ENCODE results near the gene FOXP1. TPM values are rescaled to one million over a fixed set of nuclear protein-coding genes. Genes with fewer than 3 reads are reported as not detected.

FOXP1 gene
- total RNA-seq, 1 donor from 2014 or later = 71.3 TPM

DNA sequence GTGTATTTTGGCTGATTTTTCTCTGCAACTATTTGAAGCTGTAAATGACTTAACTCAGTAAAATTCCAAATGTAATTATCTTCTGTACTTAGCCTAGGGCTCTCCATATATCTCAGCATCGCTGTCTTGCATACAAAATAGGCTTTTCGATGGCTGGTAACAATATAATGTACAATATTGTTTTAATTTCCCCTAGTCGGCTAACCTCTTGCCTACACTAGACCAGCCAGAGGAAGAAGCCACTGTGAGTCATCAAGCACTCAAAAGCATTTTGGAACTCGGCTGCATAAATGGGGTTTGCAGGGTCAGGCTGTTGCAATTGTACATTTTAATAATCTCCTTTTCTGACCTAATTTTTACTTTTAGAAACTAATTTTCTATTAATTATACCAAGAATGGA lies 583.8 kb downstream of the FOXP1 start:
- no peak for DNase-seq (ENCODE audit: low spot score)
- no peak overlapping the region for H3K27ac Mint-ChIP-seq (ENCODE audit: unreplicated experiment)
- TF ChIP-seq, protein P1, sequence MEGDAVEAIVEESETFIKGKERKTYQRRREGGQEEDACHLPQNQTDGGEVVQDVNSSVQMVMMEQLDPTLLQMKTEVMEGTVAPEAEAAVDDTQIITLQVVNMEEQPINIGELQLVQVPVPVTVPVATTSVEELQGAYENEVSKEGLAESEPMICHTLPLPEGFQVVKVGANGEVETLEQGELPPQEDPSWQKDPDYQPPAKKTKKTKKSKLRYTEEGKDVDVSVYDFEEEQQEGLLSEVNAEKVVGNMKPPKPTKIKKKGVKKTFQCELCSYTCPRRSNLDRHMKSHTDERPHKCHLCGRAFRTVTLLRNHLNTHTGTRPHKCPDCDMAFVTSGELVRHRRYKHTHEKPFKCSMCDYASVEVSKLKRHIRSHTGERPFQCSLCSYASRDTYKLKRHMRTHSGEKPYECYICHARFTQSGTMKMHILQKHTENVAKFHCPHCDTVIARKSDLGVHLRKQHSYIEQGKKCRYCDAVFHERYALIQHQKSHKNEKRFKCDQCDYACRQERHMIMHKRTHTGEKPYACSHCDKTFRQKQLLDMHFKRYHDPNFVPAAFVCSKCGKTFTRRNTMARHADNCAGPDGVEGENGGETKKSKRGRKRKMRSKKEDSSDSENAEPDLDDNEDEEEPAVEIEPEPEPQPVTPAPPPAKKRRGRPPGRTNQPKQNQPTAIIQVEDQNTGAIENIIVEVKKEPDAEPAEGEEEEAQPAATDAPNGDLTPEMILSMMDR (IDR thresholded peaks at IDR 0.05; ENCODE audit: unreplicated experiment) = no peak
- peaks cover 7% of the 10 kb centered on the region for H3K36me3 Mint-ChIP-seq (ENCODE audit: low read depth, unreplicated experiment)
- H3K27me3 Mint-ChIP-seq (ENCODE audit: unreplicated experiment) = no peaks in the 10 kb centered on the region
- no peaks in the 10 kb centered on the region for H3K9me3 Mint-ChIP-seq (ENCODE audit: unreplicated experiment)
- no peaks in the 10 kb centered on the region for H3K4me1 Mint-ChIP-seq (ENCODE audit: unreplicated experiment)
- H3K4me3 Mint-ChIP-seq (ENCODE audit: unreplicated experiment) = no peak overlapping the region

DNA sequence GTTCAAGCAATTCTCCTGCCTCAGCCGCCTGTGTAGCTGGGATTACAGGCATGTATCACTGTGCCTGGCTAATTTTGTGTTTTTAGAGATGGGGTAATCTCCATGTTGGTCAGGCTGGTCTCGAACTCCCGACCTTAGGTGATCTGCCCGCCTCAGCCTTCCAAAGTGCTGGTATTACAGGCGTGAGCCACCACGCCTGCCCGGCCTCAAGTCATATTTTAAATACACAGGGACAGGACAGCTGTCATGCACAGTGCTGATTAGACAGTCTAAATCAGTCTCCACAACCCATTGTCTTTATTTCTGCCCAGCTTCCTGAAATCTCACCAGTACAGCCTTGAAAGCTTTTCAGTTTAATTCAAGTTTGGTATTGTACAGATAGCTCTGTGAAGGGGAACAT lies 587.4 kb downstream of the FOXP1 start:
- H3K9me3 Mint-ChIP-seq (ENCODE audit: unreplicated experiment) = no peaks in the 10 kb centered on the region

DNA sequence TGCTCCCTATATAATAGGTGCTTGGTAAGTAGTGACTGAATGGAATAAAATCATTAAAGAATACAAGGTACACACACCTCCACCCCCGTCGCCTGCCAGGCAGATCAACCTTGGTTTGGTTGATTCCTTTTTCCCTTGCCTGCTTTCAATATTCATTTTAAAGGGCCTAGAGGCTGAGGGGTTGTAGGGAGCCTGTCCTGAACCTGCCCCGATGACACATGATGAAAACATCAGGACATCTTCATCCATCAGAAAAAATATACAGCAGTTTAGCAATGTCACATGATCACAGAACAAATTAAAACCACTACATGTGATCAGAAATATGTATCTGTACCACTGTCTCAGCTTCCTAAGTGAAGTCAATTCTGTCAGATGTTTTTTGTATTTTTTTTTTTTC lies 588.9 kb downstream of the FOXP1 start:
- Mint-ChIP-seq H3K27me3 (ENCODE audit: unreplicated experiment) (no peaks in the 10 kb centered on the region), H3K36me3 (ENCODE audit: low read depth, unreplicated experiment) (peaks cover 13% of the 10 kb centered on the region), H3K27ac (ENCODE audit: unreplicated experiment) (no peak overlapping the region), H3K9me3 (ENCODE audit: unreplicated experiment) (no peaks in the 10 kb centered on the region), H3K4me1 (ENCODE audit: unreplicated experiment) (peaks cover 3% of the 10 kb centered on the region), H3K4me3 (ENCODE audit: unreplicated experiment) (no peak overlapping the region)
- no peak for DNase-seq (ENCODE audit: low spot score)
- TF ChIP-seq, protein P1 (IDR thresholded peaks at IDR 0.05; ENCODE audit: unreplicated experiment) = no peak

More for the DNA sequence above, 587.4 kb downstream of the FOXP1 start:
- H3K27ac Mint-ChIP-seq (ENCODE audit: unreplicated experiment) = no peak overlapping the region
- TF ChIP-seq, protein P1 (IDR thresholded peaks at IDR 0.05; ENCODE audit: unreplicated experiment) = no peak
- peaks cover 13% of the 10 kb centered on the region for H3K36me3 Mint-ChIP-seq (ENCODE audit: low read depth, unreplicated experiment)
- no peak overlapping the region for H3K4me3 Mint-ChIP-seq (ENCODE audit: unreplicated experiment)
- no peaks in the 10 kb centered on the region for H3K27me3 Mint-ChIP-seq (ENCODE audit: unreplicated experiment)
- H3K4me1 Mint-ChIP-seq (ENCODE audit: unreplicated experiment) = no peaks in the 10 kb centered on the region
- no peak for DNase-seq (ENCODE audit: low spot score)

DNA sequence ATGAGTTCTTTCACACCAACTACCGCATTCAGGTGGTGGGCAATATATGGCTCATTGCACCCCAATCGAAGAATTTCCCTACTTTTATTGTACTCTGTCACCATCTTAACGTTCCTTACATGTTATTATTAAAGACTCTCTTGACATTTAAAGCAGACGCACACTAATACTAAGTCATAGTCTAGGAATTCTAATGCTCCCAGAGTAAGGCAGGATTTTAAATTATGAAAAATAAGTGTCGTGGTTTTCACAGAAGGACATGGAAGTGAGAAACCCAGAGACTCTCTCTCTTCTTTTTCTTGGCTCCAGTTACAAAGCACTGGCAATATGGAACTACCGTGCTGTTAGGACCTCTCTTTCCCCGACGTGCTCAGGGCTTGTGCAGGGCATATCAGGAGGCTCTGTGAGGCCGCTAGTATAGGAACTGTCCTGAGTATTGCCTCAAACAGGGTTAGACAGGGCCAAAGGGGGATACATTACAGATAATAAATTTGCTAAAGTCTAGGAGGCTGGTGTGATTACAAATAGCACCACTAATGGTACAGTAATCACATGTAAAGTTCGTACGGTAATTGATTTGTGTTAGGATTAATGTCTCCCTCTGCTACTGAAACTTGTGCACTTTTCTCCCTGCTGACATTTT lies 590.8 kb downstream of the FOXP1 start:
- TF ChIP-seq, protein P1 (IDR thresholded peaks at IDR 0.05; ENCODE audit: unreplicated experiment) = no peak
- H3K27ac Mint-ChIP-seq (ENCODE audit: unreplicated experiment) = no peak overlapping the region
- H3K9me3 Mint-ChIP-seq (ENCODE audit: unreplicated experiment) = no peaks in the 10 kb centered on the region
- no peak for DNase-seq (ENCODE audit: low spot score)
- H3K27me3 Mint-ChIP-seq (ENCODE audit: unreplicated experiment) = no peaks in the 10 kb centered on the region
- H3K36me3 Mint-ChIP-seq (ENCODE audit: low read depth, unreplicated experiment) = peaks cover 13% of the 10 kb centered on the region
- no peak overlapping the region for H3K4me3 Mint-ChIP-seq (ENCODE audit: unreplicated experiment)
- peaks cover 3% of the 10 kb centered on the region for H3K4me1 Mint-ChIP-seq (ENCODE audit: unreplicated experiment)

DNA sequence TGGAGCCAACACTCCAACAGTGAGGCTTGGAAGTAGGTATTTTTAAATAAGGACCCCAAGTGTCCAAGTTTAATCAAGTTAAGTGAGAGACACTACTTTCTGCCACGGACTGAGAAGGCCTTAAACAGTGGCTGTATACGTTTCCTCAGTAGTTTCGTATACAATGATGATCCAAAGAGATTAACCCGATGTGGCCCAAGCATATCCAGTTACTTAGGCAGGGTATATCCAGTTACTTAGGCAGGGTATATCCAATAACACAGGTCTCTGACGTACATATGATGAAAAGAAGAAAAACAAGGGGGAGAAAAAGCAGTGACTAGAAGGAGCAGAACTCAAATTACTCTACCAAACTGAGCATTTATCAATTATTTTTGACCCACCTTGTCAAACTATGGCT lies 591.4 kb downstream of the FOXP1 start:
- Mint-ChIP-seq H3K4me1 (ENCODE audit: unreplicated experiment) (peaks cover 3% of the 10 kb centered on the region), H3K9me3 (ENCODE audit: unreplicated experiment) (no peaks in the 10 kb centered on the region), H3K36me3 (ENCODE audit: low read depth, unreplicated experiment) (peaks cover 16% of the 10 kb centered on the region), H3K27ac (ENCODE audit: unreplicated experiment) (no peak overlapping the region), H3K27me3 (ENCODE audit: unreplicated experiment) (no peaks in the 10 kb centered on the region), H3K4me3 (ENCODE audit: unreplicated experiment) (no peak overlapping the region)
- no peak for DNase-seq (ENCODE audit: low spot score)
- TF ChIP-seq, protein P1 (IDR thresholded peaks at IDR 0.05; ENCODE audit: unreplicated experiment) = no peak
